B cell (primary cell): ENCODE measurements around the gene METTL24.

Source experiments
- CTCF ChIP-seq: fragments of 200-600 bp; IDR thresholded peaks from one replicate; pipeline ENCODE4 v1.8.0; 2022; ENCODE audit warnings: antibody characterized with exemption, mild to moderate bottlenecking
- EZH2 ChIP-seq: IDR thresholded peaks from 2 replicates; pipeline ENCODE4 v1.6.1; 2012; ENCODE audit warnings: borderline replicate concordance, low read depth, mild to moderate bottlenecking, moderate library complexity, low read length; ENCODE audit not compliant: insufficient read depth, poor library complexity, severe bottlenecking

GRCh38 chr6:110319381-110319780, 38.8 kb downstream of the METTL24 start:
- TF ChIP-seq CTCF (no peak), EZH2 (no peak)
